ENCODE measurements around the gene WASF3. TPM values are rescaled to one million over a fixed set of nuclear protein-coding genes. Genes with fewer than 3 reads are reported as not detected.

WASF3 gene
- total RNA-seq, 4 donors from 2014 or later, result 5.9 to 37.5 (median 12.5) TPM

GRCh38 chr13:26679411-26680122 is 122.1 kb downstream of the WASF3 start:
- no peaks in the 10 kb centered on the region for H3K9me3 ChIP-seq
- no peak overlapping the region for H3K4me3 ChIP-seq
- no peak for DNase-seq
- H3K4me1 ChIP-seq, result no peaks in the 10 kb centered on the region
- no peak overlapping the region for H3K27ac ChIP-seq
- intact Hi-C loops (cut with DNase I; ENCODE audit: low total_unique reads), result no loop called here
- H3K27me3 ChIP-seq, result no peaks in the 10 kb centered on the region
- TF ChIP-seq CTCF (IDR thresholded peaks at IDR 0.05) (no peak), POLR2A (IDR thresholded peaks at IDR 0.05) (no peak)
- no peaks in the 10 kb centered on the region for H3K36me3 ChIP-seq

GRCh38 chr13:26680123-26680450 is 122.6 kb downstream of the WASF3 start:
- TF ChIP-seq CTCF (IDR thresholded peaks at IDR 0.05) (no peak), POLR2A (IDR thresholded peaks at IDR 0.05) (no peak)
- DNase-seq, result no peak
- H3K36me3 ChIP-seq, result no peaks in the 10 kb centered on the region

GRCh38 chr13:26680572-26680971 is 123.1 kb downstream of the WASF3 start:
- TF ChIP-seq CTCF (IDR thresholded peaks at IDR 0.05) (no peak), POLR2A (IDR thresholded peaks at IDR 0.05) (no peak)
- no peak overlapping the region for H3K4me3 ChIP-seq
- no peak for DNase-seq
- H3K27me3 ChIP-seq, result no peaks in the 10 kb centered on the region
- H3K4me1 ChIP-seq, result no peaks in the 10 kb centered on the region
- intact Hi-C loops (cut with DNase I; ENCODE audit: low total_unique reads), result no loop called here
- H3K36me3 ChIP-seq, result no peaks in the 10 kb centered on the region
- no peaks in the 10 kb centered on the region for H3K9me3 ChIP-seq
- H3K27ac ChIP-seq, result no peak overlapping the region

More at GRCh38 chr13:26680123-26680450, 122.6 kb downstream of the WASF3 start:
- H3K9me3 ChIP-seq, result no peaks in the 10 kb centered on the region
- no peaks in the 10 kb centered on the region for H3K4me1 ChIP-seq
- no peaks in the 10 kb centered on the region for H3K27me3 ChIP-seq
- no peak overlapping the region for H3K27ac ChIP-seq
- intact Hi-C loops (cut with DNase I; ENCODE audit: low total_unique reads), result no loop called here
- no peak overlapping the region for H3K4me3 ChIP-seq

- H3K36me3 ChIP-seq, result no peaks in the 10 kb centered on the region
- TF ChIP-seq CTCF (IDR thresholded peaks at IDR 0.05) (no peak), POLR2A (IDR thresholded peaks at IDR 0.05) (no peak)
- H3K9me3 ChIP-seq, result no peaks in the 10 kb centered on the region
- no peak overlapping the region for H3K4me3 ChIP-seq
- no peak overlapping the region for H3K27ac ChIP-seq
- intact Hi-C loops (cut with DNase I; ENCODE audit: low total_unique reads), result no loop called here
- H3K27me3 ChIP-seq, result no peaks in the 10 kb centered on the region
- DNase-seq, result no peak
- H3K4me1 ChIP-seq, result no peaks in the 10 kb centered on the region
These were observed 123.6 kb downstream of the WASF3 start for GRCh38 chr13:26681036-26681435.

GRCh38 chr13:26682606-26683005 is 125.1 kb downstream of the WASF3 start:
- no peak for DNase-seq
- no peaks in the 10 kb centered on the region for H3K9me3 ChIP-seq
- TF ChIP-seq CTCF (IDR thresholded peaks at IDR 0.05) (no peak), POLR2A (IDR thresholded peaks at IDR 0.05) (no peak)
- H3K4me1 ChIP-seq, result no peaks in the 10 kb centered on the region
- no peaks in the 10 kb centered on the region for H3K27me3 ChIP-seq
- no peaks in the 10 kb centered on the region for H3K36me3 ChIP-seq
- intact Hi-C loops (cut with DNase I; ENCODE audit: low total_unique reads), result no loop called here
- no peak overlapping the region for H3K4me3 ChIP-seq
- no peak overlapping the region for H3K27ac ChIP-seq
